ENCODE data around the gene HADHA. TPM values are rescaled to one million over a fixed set of nuclear protein-coding genes. Genes with fewer than 3 reads are reported as not detected.

The HADHA gene
- total and polyA plus RNA-seq, 8 donors = 53.2 to 144 (median 90.1) TPM

- H3K27me3 ChIP-seq = peaks cover 0 to 41% (median 17%) of the 10 kb centered on the region in 3 donors
- peak overlapping the region in 1 of 5 donors; percentile 20 for H3K27ac ChIP-seq
- peak overlapping the region in 3 of 4 donors; percentile 41 to 67 (median 66) for H3K4me3 ChIP-seq
- peak in 1 of 2 donors; percentile 63 for DNase-seq
- no peak for TF ChIP-seq POLR2AphosphoS5 (IDR thresholded peaks at IDR 0.05)
- TF ChIP-seq EP300 (IDR thresholded peaks at IDR 0.05) = no peak
- TF ChIP-seq CTCF (IDR thresholded peaks at IDR 0.05) = no peak
- TF ChIP-seq POLR2A (IDR thresholded peaks at IDR 0.05) = no peak
- intact Hi-C loops (cut with DNase I; ENCODE audit: low total_unique reads) = no loop called here
- no peaks in the 10 kb centered on the region for H3K36me3 ChIP-seq
- H3K4me1 ChIP-seq = peaks cover 9 to 22% (median 19%) of the 10 kb centered on the region in 4 donors
- no peaks in the 10 kb centered on the region for H3K9me3 ChIP-seq
- WGBS, 5 donors = 28 to 40% (median 38%) methylated on average over 8 to 12 of the region's 12 CpGs
These were observed 65.0 kb downstream of the HADHA start for GRCh38 chr2:26179446-26179913.

- TF ChIP-seq CTCF (IDR thresholded peaks at IDR 0.05) (no peak), POLR2AphosphoS5 (IDR thresholded peaks at IDR 0.05) (no peak), POLR2A (IDR thresholded peaks at IDR 0.05) (no peak), EP300 (IDR thresholded peaks at IDR 0.05) (no peak)
- H3K27ac ChIP-seq = peak overlapping the region in 3 of 5 donors; percentile 20 to 36 (median 33)
- peaks cover 4 to 47% (median 22%) of the 10 kb centered on the region in 3 donors for H3K27me3 ChIP-seq
- H3K9me3 ChIP-seq = no peaks in the 10 kb centered on the region
- H3K4me3 ChIP-seq = peak overlapping the region; percentile 41 to 67 (median 54)
- H3K4me1 ChIP-seq = peaks cover 9 to 20% (median 17%) of the 10 kb centered on the region in 4 donors
- intact Hi-C loops (cut with DNase I; ENCODE audit: low total_unique reads) = no loop called here
- WGBS, 5 donors = 2 to 10% (median 10%) methylated on average over 26 to 46 of the region's 48 CpGs
- DNase-seq = peak; percentile 50 to 80
- no peaks in the 10 kb centered on the region for H3K36me3 ChIP-seq
These were observed 65.5 kb downstream of the HADHA start for GRCh38 chr2:26178746-26179436.

GRCh38 chr2:26178246-26178645 lies 66.2 kb downstream of the HADHA start:
- H3K27me3 ChIP-seq = peaks cover 10 to 54% (median 29%) of the 10 kb centered on the region in 3 donors
- peak overlapping the region in 2 of 4 donors; percentile 66 to 67 for H3K4me3 ChIP-seq
- TF ChIP-seq EP300 (IDR thresholded peaks at IDR 0.05) (no peak), POLR2AphosphoS5 (IDR thresholded peaks at IDR 0.05) (no peak), CTCF (IDR thresholded peaks at IDR 0.05) (no peak), POLR2A (IDR thresholded peaks at IDR 0.05) (no peak)
- H3K9me3 ChIP-seq = no peaks in the 10 kb centered on the region
- H3K4me1 ChIP-seq = peaks cover 16 to 26% (median 23%) of the 10 kb centered on the region in 4 donors
- no peak overlapping the region for H3K27ac ChIP-seq
- no peaks in the 10 kb centered on the region for H3K36me3 ChIP-seq
- WGBS, 5 donors = 90 to 95% (median 92%) methylated on average over 3 of the region's 3 CpGs
- no peak for DNase-seq
- intact Hi-C loops (cut with DNase I; ENCODE audit: low total_unique reads) = no loop called here

- Histone ChIP-seq H3K4me1 (peaks cover 23 to 34% (median 30%) of the 10 kb centered on the region in 4 donors), H3K36me3 (no peaks in the 10 kb centered on the region), H3K4me3 (no peak overlapping the region), H3K27ac (no peak overlapping the region), H3K27me3 (peaks cover 10 to 63% (median 37%) of the 10 kb centered on the region in 3 donors), H3K9me3 (no peaks in the 10 kb centered on the region)
- intact Hi-C loops (cut with DNase I; ENCODE audit: low total_unique reads) = no loop called here
- DNase-seq = no peak
- 94 to 96% (median 95%) methylated on average over 7 of the region's 7 CpGs for WGBS, 5 donors
- TF ChIP-seq EP300 (IDR thresholded peaks at IDR 0.05) (no peak), POLR2AphosphoS5 (IDR thresholded peaks at IDR 0.05) (no peak), POLR2A (IDR thresholded peaks at IDR 0.05) (no peak), CTCF (IDR thresholded peaks at IDR 0.05) (no peak)
These were observed 67.3 kb downstream of the HADHA start for GRCh38 chr2:26177122-26177521.

Data from stomach (tissue), 9 donors.